Vagina (tissue), 2 donors: Measurements from ENCODE around the gene LTO1.

Experiments
- POLR2A ChIP-seq, 2 donors: fragments of 450-650 bp; IDR thresholded peaks; one replicate each; pipeline ENCODE4 v1.6.1; 2017; ENCODE audit warnings: antibody characterized with exemption in 2 of 2, mild to moderate bottlenecking in 2 of 2, moderate library complexity in 2 of 2
- TF ChIP-seq, protein P1 (sequence below), 3 experiments: fragments of 450-650 bp in 2 of 3; fragments of 200-600 bp in 1 of 3; sonication (generic) in 1 of 3; IDR thresholded peaks; one replicate each; pipeline ENCODE4 v1.5.1; 2017 to 2019; ENCODE audit warnings: antibody characterized with exemption in 3 of 3, mild to moderate bottlenecking in 2 of 3, moderate library complexity in 2 of 3

DNA sequence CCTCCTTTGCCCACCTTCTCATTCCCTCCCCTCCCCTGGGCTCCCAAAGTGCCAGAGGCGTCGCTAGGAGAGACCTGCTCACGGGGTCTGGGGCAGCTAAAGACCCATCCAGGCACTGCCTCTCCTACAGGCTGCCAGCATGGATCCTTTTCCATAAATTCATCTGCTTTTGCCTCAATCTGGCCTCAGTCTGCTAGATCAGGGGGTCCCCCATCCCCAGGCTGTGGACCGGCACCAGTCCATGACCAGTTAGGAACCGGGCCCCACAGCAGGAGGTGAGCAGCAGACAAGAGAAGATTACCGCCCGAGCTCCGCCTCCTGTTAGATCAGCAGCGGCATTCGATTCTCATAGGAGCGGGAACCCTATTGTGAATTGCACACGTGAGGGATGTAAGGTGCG lies 12.3 kb downstream of the LTO1 start:
- TF ChIP-seq, protein P1, sequence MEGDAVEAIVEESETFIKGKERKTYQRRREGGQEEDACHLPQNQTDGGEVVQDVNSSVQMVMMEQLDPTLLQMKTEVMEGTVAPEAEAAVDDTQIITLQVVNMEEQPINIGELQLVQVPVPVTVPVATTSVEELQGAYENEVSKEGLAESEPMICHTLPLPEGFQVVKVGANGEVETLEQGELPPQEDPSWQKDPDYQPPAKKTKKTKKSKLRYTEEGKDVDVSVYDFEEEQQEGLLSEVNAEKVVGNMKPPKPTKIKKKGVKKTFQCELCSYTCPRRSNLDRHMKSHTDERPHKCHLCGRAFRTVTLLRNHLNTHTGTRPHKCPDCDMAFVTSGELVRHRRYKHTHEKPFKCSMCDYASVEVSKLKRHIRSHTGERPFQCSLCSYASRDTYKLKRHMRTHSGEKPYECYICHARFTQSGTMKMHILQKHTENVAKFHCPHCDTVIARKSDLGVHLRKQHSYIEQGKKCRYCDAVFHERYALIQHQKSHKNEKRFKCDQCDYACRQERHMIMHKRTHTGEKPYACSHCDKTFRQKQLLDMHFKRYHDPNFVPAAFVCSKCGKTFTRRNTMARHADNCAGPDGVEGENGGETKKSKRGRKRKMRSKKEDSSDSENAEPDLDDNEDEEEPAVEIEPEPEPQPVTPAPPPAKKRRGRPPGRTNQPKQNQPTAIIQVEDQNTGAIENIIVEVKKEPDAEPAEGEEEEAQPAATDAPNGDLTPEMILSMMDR (IDR thresholded peaks at IDR 0.05), result no peak
- TF ChIP-seq POLR2A (IDR thresholded peaks at IDR 0.05), result no peak
